Measurements from ENCODE around the gene CLTA.

DNA sequence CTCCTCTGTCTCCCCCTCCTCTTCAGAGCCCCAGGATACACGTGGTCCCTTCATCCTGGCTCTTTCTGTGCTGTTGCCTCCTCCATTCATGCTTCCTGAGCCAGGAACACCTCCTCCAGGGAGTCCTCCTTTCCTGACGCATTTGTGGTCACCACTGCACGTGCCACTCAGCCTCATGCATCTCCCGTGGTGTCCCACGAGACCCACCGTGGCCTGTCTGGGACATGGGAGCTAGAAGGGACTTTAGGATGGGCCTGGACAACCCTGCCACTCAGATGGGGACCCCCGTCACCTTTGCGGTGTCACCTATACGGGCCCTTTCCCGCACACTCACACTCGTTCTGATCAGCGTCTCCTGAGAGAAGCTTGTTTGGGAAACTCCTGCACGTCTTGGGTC lies 47.5 kb upstream of the CLTA start:
- TF ChIP-seq POLR2A (IDR thresholded peaks at IDR 0.05; ENCODE audit: low read depth, low read length) (no peak), POLR2AphosphoS5 (IDR thresholded peaks at IDR 0.05; ENCODE audit: low read depth, low read length) (no peak), TAF1 (IDR thresholded peaks at IDR 0.05; ENCODE audit: borderline replicate concordance, low read depth, low read length) (no peak)
